HFFc6 (cell line): ENCODE measurements around the gene CRABP1. TPM values are rescaled to one million over a fixed set of nuclear protein-coding genes. Genes with fewer than 3 reads are reported as not detected.

Experiments used
- DNase-seq: peaks from one replicate; pipeline ENCODE4 v3.0.0-alpha.2; 2018
- H3K27ac Mint-ChIP-seq: 2 replicates; pipeline ENCODE4 v1.8.0; 2020; ENCODE audit warnings: mild to moderate bottlenecking, mixed read lengths
- H3K27me3 Mint-ChIP-seq: 2 replicates; pipeline ENCODE4 v1.8.0; 2021; ENCODE audit warnings: mild to moderate bottlenecking, moderate library complexity, mixed read lengths; ENCODE audit not compliant: insufficient read depth
- H3K36me3 Mint-ChIP-seq: 2 replicates; pipeline ENCODE4 v1.8.0; 2021; ENCODE audit warnings: low read depth, mixed read lengths
- H3K4me1 Mint-ChIP-seq: 2 replicates; pipeline ENCODE4 v1.8.0; 2020; ENCODE audit warnings: low read depth, mixed read lengths
- H3K4me3 Mint-ChIP-seq: 2 replicates; pipeline ENCODE4 v1.8.0; 2020; ENCODE audit warnings: mild to moderate bottlenecking, moderate library complexity, mixed read lengths
- H3K9me3 Mint-ChIP-seq: 2 replicates; pipeline ENCODE4 v1.8.0; 2020; ENCODE audit warnings: mild to moderate bottlenecking, mixed read lengths
- total RNA-seq, 6 experiments: library from RNA; stranded (reverse); fragmentation: NEBNext Ultra II Directional; extraction: Animal tissue kit (Norgen Biotek cat#: 25700); gene quantifications; 2 replicates in 1 of 6; 3 replicates in 5 of 6; pipeline ENCODE4 v1.2.3, GENCODE V29; 2021
- TF ChIP-seq, protein P1 (sequence below): fragments of 200-600 bp; sonication (generic); IDR thresholded peaks from 2 replicates; pipeline ENCODE4 v1.5.0; 2021; ENCODE audit warnings: antibody characterized with exemption, mild to moderate bottlenecking

The CRABP1 gene
- total RNA-seq, 6 experiments from 2014 or later: not detected

DNA sequence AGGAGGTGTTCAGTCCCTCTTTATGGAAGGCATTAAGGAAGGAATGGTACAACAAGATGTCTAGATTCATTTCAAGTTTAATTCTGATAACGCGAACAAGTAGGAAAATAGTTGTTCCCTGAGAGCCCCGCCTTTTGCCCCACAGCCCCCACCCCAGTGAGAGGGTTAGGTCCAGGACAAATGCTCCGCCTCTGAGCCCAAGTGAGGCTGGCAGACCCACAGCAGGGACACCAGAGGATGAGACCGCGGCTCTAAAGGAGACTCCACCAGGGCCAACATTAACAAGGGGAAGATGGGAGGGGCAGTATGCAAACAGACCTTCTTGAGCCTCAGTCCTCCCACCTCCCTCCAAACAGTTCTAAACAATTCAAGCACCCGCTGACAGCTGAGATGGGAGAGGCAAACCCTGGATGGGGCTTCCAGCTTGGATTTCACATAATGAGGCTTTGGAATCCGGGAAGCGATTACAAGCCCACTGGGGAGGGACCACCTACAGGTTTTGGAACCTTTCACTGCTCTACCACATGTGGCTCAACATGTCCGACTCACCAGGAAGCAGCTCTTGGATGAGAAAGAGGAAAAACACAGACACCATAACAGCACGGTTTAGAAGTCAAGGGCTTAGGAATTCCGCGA lies 54.9 kb downstream of the CRABP1 start:
- TF ChIP-seq, protein P1, sequence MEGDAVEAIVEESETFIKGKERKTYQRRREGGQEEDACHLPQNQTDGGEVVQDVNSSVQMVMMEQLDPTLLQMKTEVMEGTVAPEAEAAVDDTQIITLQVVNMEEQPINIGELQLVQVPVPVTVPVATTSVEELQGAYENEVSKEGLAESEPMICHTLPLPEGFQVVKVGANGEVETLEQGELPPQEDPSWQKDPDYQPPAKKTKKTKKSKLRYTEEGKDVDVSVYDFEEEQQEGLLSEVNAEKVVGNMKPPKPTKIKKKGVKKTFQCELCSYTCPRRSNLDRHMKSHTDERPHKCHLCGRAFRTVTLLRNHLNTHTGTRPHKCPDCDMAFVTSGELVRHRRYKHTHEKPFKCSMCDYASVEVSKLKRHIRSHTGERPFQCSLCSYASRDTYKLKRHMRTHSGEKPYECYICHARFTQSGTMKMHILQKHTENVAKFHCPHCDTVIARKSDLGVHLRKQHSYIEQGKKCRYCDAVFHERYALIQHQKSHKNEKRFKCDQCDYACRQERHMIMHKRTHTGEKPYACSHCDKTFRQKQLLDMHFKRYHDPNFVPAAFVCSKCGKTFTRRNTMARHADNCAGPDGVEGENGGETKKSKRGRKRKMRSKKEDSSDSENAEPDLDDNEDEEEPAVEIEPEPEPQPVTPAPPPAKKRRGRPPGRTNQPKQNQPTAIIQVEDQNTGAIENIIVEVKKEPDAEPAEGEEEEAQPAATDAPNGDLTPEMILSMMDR: no peak
- H3K9me3 Mint-ChIP-seq: no peaks in the 10 kb centered on the region
- peaks cover 22% of the 10 kb centered on the region for H3K4me1 Mint-ChIP-seq
- H3K27me3 Mint-ChIP-seq: peaks cover 46% of the 10 kb centered on the region
- H3K4me3 Mint-ChIP-seq: no peak overlapping the region
- no peak overlapping the region for H3K27ac Mint-ChIP-seq
- H3K36me3 Mint-ChIP-seq: no peaks in the 10 kb centered on the region
- no peak for DNase-seq

DNA sequence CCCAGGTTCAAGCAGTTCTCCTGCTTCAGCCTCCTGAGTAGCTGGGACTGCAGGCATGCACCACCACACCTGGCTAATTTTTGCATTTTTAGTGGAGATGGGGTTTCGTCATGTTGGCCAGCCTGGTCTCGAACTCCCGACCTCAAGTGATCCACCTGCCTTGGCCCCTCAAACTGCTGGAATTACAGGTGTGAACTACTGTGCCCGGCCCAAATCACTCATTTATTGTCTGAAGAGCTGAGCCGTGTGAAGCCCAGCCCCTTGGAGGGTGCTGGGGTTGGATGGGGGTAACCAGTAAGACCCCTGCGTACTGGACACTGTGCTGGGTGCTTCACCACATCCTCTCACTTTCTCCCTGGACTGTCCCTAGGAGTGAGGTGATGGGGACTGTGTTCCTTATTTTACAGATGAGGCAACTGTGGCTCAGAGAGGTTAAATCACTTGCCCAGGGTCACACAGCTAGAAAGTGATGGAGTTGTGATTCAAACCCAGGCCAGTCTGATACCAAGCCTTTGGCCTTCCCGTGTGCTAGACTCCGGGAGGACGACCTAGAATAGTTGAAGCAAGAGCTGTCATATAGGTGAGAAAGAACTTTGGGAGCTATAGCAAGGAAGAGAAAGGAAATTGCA lies 56.1 kb downstream of the CRABP1 start:
- Mint-ChIP-seq H3K27ac (no peak overlapping the region), H3K4me1 (peaks cover 10% of the 10 kb centered on the region), H3K4me3 (no peak overlapping the region), H3K9me3 (no peaks in the 10 kb centered on the region), H3K36me3 (no peaks in the 10 kb centered on the region), H3K27me3 (peaks cover 46% of the 10 kb centered on the region)
- no peak for DNase-seq
- TF ChIP-seq, protein P1: no peak

- peak; percentile 20 for DNase-seq
- Mint-ChIP-seq H3K4me1 (peaks cover 7% of the 10 kb centered on the region; the same call in 1 of the 2 replicates), H3K4me3 (no peak overlapping the region), H3K27ac (no peak overlapping the region), H3K9me3 (no peaks in the 10 kb centered on the region), H3K27me3 (peaks cover 52% of the 10 kb centered on the region), H3K36me3 (no peaks in the 10 kb centered on the region)
- TF ChIP-seq, protein P1: peak; percentile 64
Measured at GRCh38 chr15:78396976-78397375, 56.8 kb downstream of the CRABP1 start.

DNA sequence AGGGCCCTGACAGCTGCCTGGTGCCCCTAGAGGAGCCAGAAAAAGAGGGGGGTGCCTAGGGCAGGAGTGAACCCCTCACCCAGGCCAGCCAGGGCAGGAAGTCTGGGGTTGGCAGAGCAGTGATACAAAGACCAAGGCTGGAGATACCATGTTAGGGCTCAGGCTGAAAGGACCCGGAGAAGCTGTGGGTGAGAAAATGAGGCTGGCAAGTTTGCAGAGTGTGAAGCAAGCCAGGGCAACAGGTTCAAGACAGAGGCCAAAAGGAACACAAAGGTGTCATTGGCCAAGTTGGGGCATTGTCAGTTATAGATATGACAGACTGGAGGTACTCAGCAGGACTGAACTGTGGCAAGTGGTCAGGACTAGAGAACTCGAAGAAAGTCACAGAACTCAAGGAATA lies 57.2 kb downstream of the CRABP1 start:
- Mint-ChIP-seq H3K9me3 (no peaks in the 10 kb centered on the region), H3K27ac (no peak overlapping the region), H3K27me3 (peaks cover 52% of the 10 kb centered on the region), H3K4me3 (no peak overlapping the region), H3K36me3 (no peaks in the 10 kb centered on the region), H3K4me1 (peaks cover 7% of the 10 kb centered on the region; the same call in 1 of the 2 replicates)
- TF ChIP-seq, protein P1: no peak
- DNase-seq: no peak

Other genes with a start within 250 kb of the CRABP1 start
- gene SH2D7, start 247.8 kb upstream of the CRABP1 start, total RNA-seq: not detected
- gene CIB2, start 208.9 kb upstream of the CRABP1 start, total RNA-seq: 1 to 10 TPM; 1.3 to 1.8 (median 1.4) TPM
- gene IDH3A, start 191.0 kb upstream of the CRABP1 start, total RNA-seq: 10 to 100 TPM; 67.3 to 82.1 (median 78.3) TPM
- not detected for gene ACSBG1, start 105.8 kb upstream of the CRABP1 start, total RNA-seq
- under 1 TPM in 5 of 6 experiments, not detected in 1; 0.14 to 0.38 (median 0.17) TPM for gene DNAJA4, start 75.8 kb upstream of the CRABP1 start, total RNA-seq
- 10 to 100 TPM; 43.9 to 48.1 (median 47.0) TPM for gene SKIC8, start 40.7 kb upstream of the CRABP1 start, total RNA-seq
- gene IREB2, start 97.9 kb downstream of the CRABP1 start, total RNA-seq: 10 to 100 TPM; 35.8 to 42.5 (median 38.5) TPM
- gene HYKK, start 167.2 kb downstream of the CRABP1 start, total RNA-seq: 1 to 10 TPM; 3.1 to 5.2 (median 4.1) TPM
- gene PSMA4, start 200.1 kb downstream of the CRABP1 start, total RNA-seq: 100 to 1,000 TPM; 181 to 242 (median 217) TPM
- gene CHRNA5, start 225.2 kb downstream of the CRABP1 start, total RNA-seq: 1 to 10 TPM in 5 of 6 experiments, under 1 TPM in 1; 0.94 to 2.1 (median 1.6) TPM